Ovary (tissue), 9 donors: ENCODE results near the gene GSX2. TPM values are rescaled to one million over a fixed set of nuclear protein-coding genes. Genes with fewer than 3 reads are reported as not detected.

ENCODE experiments used
- DNase-seq, 5 donors: peaks; one replicate each; pipeline ENCODE4 v3.0.0-alpha.2; 2019 to 2020
- H3K27ac ChIP-seq, 2 donors: fragments of 200-600 bp; one replicate each; pipeline versions ENCODE4 v1.5.1 to v1.8.0; 2019 to 2022
- H3K27me3 ChIP-seq: fragments of 200-600 bp; one replicate; pipeline ENCODE4 v1.8.0; 2022
- H3K36me3 ChIP-seq: fragments of 200-600 bp; sonication (generic); one replicate; pipeline ENCODE4 v1.5.1; 2019
- H3K4me1 ChIP-seq: one replicate; pipeline ENCODE4 v1.8.1; 2013; ENCODE audit warnings: mild to moderate bottlenecking, moderate library complexity; ENCODE audit not compliant: insufficient read depth
- H3K4me3 ChIP-seq: fragments of 200-600 bp; sonication (generic); one replicate; pipeline ENCODE4 v1.5.1; 2017
- H3K9me3 ChIP-seq, 2 donors: fragments of 200-600 bp in 1 of 2; sonication (generic) in 1 of 2; one replicate each; pipeline versions ENCODE4 v1.5.1 to v1.8.1; 2013 to 2019; ENCODE audit warnings: mild to moderate bottlenecking in 1 of 2, moderate library complexity in 1 of 2
- EP300 ChIP-seq: sonication (generic); formaldehyde crosslinking; IDR thresholded peaks from one replicate; pipeline ENCODE4 v1.6.1; 2017; ENCODE audit warnings: antibody characterized with exemption
- POLR2A ChIP-seq: fragments of 450-650 bp; IDR thresholded peaks from one replicate; pipeline ENCODE4 v1.6.1; 2017; ENCODE audit warnings: antibody characterized with exemption, mild to moderate bottlenecking, moderate library complexity
- WGBS, 3 donors: extraction: QIAGEN DNeasy Blood & Tissue Kit in 1 of 3; methylation state at CpG; one replicate each; pipeline versions ENCODE4 v1.1.5 to v1.1.7; 2013 to 2017; 5-methylcytosine and 5-hydroxymethylcytosine counted together
- intact Hi-C, 4 donors: fragments of 100-400 bp; cut with DNase I; formaldehyde crosslinking; loops; one replicate each; pipeline versions ENCODE4 v1.11.0 to v1.15.1; 2022 to 2023
- polyA plus RNA-seq, 2 donors: library from polyadenylated mRNA; stranded (reverse); fragments of 200-250 nt in 1 of 2; fragments of 350-450 nt in 1 of 2; fragmentation: Illumina TruSeq in 1 of 2; extraction: RNeasy Lipid Tissue Mini Kit (QIAGEN cat#74804) in 1 of 2; gene quantifications; one replicate each; pipeline ENCODE4 v1.2.3, GENCODE V29; 2013 to 2014
- total RNA-seq, 7 donors: library from RNA; depleted of rRNA in 2 of 7; stranded (reverse); fragments of >200 nt in 2 of 7; fragmentation: NEBNext Ultra II Directional in 3 of 7; extraction: Animal tissue kit (Norgen Biotek cat#: 25700) in 3 of 7; gene quantifications; one replicate each; pipeline versions ENCODE4 v1.1.0 to v1.2.4, GENCODE V29; 2016 to 2023
- TF ChIP-seq, protein P1 (sequence below), 3 donors: fragments of 450-650 bp in 2 of 3; fragments of 200-600 bp in 1 of 3; IDR thresholded peaks; one replicate each; pipeline versions ENCODE4 v1.5.1 to v1.8.0; 2016 to 2022; ENCODE audit warnings: antibody characterized with exemption in 3 of 3, mild to moderate bottlenecking in 1 of 3
- donor health status: DM: no; HTN: no; CAD: no; lungs with moderate emphysema.
- donor health status: DM: no; HTN: no; CAD: no.
- donor health status: Bipolar disorder and iron deficiency.
- donor health status: DM: yes; HTN: yes; CAD: no.
- donor health status: DM: no; HTN: no; CAD: no.
- donor health status: DM: yes; HTN: yes; CAD: no.

GSX2 gene
- total and polyA plus RNA-seq, 9 donors = not detected

- Histone ChIP-seq H3K36me3 (no peaks in the 10 kb centered on the region), H3K9me3 (no peaks in the 10 kb centered on the region), H3K4me1 (peaks cover 2% of the 10 kb centered on the region), H3K4me3 (no peak overlapping the region), H3K27ac (peak overlapping the region in 1 of 2 donors; percentile 18), H3K27me3 (no peaks in the 10 kb centered on the region)
- intact Hi-C loops = loop anchor here in 3 of 4 donors (10.0 kb wide), 3 partner anchors 148 to 168 kb away; partner anchors contain the start of gene PDGFRA (in 1 of the 3)
- TF ChIP-seq, protein P1, sequence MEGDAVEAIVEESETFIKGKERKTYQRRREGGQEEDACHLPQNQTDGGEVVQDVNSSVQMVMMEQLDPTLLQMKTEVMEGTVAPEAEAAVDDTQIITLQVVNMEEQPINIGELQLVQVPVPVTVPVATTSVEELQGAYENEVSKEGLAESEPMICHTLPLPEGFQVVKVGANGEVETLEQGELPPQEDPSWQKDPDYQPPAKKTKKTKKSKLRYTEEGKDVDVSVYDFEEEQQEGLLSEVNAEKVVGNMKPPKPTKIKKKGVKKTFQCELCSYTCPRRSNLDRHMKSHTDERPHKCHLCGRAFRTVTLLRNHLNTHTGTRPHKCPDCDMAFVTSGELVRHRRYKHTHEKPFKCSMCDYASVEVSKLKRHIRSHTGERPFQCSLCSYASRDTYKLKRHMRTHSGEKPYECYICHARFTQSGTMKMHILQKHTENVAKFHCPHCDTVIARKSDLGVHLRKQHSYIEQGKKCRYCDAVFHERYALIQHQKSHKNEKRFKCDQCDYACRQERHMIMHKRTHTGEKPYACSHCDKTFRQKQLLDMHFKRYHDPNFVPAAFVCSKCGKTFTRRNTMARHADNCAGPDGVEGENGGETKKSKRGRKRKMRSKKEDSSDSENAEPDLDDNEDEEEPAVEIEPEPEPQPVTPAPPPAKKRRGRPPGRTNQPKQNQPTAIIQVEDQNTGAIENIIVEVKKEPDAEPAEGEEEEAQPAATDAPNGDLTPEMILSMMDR (IDR thresholded peaks at IDR 0.05) = no peak
- TF ChIP-seq EP300 (no peak), POLR2A (no peak)
- WGBS, 3 donors = 19 to 26% (median 23%) methylated on average over 2 of the region's 2 CpGs
- DNase-seq = no peak
These were observed 33.2 kb upstream of the GSX2 start for GRCh38 chr4:54066718-54067129.

- Histone ChIP-seq H3K27me3 (no peaks in the 10 kb centered on the region), H3K4me3 (no peak overlapping the region), H3K9me3 (no peaks in the 10 kb centered on the region), H3K4me1 (peaks cover 2% of the 10 kb centered on the region), H3K36me3 (no peaks in the 10 kb centered on the region), H3K27ac (peak overlapping the region in 1 of 2 donors; percentile 18)
- peak in 2 of 5 donors; percentile 24 to 46 for DNase-seq
- intact Hi-C loops = loop anchor here in 3 of 4 donors (10.0 kb wide), 3 partner anchors 148 to 168 kb away; partner anchors contain the start of gene PDGFRA (in 1 of the 3)
- no peak for TF ChIP-seq POLR2A
- WGBS, 3 donors = 23 to 38% (median 29%) methylated on average over 5 of the region's 5 CpGs
These were observed 32.8 kb upstream of the GSX2 start for GRCh38 chr4:54067166-54067565.

DNA sequence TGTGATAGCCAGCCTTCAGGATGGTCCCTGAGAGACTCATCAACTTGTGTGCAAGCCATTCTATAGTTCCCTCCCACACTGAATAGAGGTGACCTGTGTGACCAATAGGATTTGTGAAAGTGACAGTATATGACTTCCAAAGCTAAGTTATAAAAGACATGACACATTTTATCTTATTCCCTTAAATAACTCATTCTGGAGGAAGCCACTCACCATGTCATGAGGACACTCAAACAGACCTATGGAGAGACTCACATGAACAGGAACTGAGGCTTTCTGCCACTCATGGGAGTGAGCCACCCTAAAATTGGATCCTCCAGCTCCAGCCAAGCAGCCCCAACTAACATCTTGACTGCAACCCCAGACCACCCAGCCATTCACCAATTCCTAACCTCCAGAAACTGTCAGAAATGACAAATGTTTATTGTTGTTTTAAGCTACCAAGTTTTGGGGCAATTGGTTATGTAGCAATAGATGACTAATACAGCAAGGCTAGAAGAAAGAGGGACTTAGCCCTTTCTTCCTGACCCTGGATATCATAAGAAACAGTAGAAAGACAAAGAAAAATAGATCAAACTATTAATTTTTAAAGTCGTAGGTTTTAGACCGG lies 26.6 kb upstream of the GSX2 start:
- H3K27me3 ChIP-seq = no peaks in the 10 kb centered on the region
- H3K27ac ChIP-seq = no peak overlapping the region
- TF ChIP-seq, protein P1 (IDR thresholded peaks at IDR 0.05) = no peak
- no peak for TF ChIP-seq EP300
- TF ChIP-seq POLR2A = no peak
- H3K4me1 ChIP-seq = no peaks in the 10 kb centered on the region
- intact Hi-C loops = no loop called here
- H3K36me3 ChIP-seq = no peaks in the 10 kb centered on the region
- no peaks in the 10 kb centered on the region for H3K9me3 ChIP-seq
- 94 to 97% (median 94%) methylated on average over 2 of the region's 2 CpGs for WGBS, 3 donors
- H3K4me3 ChIP-seq = no peak overlapping the region
- DNase-seq = no peak

GRCh38 chr4:54074381-54074780 lies 25.6 kb upstream of the GSX2 start:
- no peak for DNase-seq
- no peak overlapping the region for H3K4me3 ChIP-seq
- TF ChIP-seq EP300 (no peak), POLR2A (no peak)
- TF ChIP-seq, protein P1 (IDR thresholded peaks at IDR 0.05) = no peak
- H3K9me3 ChIP-seq = no peaks in the 10 kb centered on the region
- no peaks in the 10 kb centered on the region for H3K4me1 ChIP-seq
- no peak overlapping the region for H3K27ac ChIP-seq
- intact Hi-C loops = no loop called here
- H3K36me3 ChIP-seq = no peaks in the 10 kb centered on the region
- H3K27me3 ChIP-seq = no peaks in the 10 kb centered on the region

GRCh38 chr4:54076673-54077072 lies 23.3 kb upstream of the GSX2 start:
- TF ChIP-seq, protein P1 (IDR thresholded peaks at IDR 0.05) = no peak
- TF ChIP-seq EP300 = no peak
- no peak for TF ChIP-seq POLR2A
- H3K27ac ChIP-seq = no peak overlapping the region
- intact Hi-C loops = no loop called here
- no peaks in the 10 kb centered on the region for H3K9me3 ChIP-seq
- H3K36me3 ChIP-seq = no peaks in the 10 kb centered on the region
- H3K27me3 ChIP-seq = no peaks in the 10 kb centered on the region
- DNase-seq = no peak
- H3K4me1 ChIP-seq = no peaks in the 10 kb centered on the region
- no peak overlapping the region for H3K4me3 ChIP-seq
